Esophagus squamous epithelium (tissue), 5 donors: ENCODE data around the gene IQCE. TPM values are rescaled to one million over a fixed set of nuclear protein-coding genes. Genes with fewer than 3 reads are reported as not detected.

Experiments used
- DNase-seq: peaks from one replicate; lab custom pipeline; 2025; lab: John Stamatoyannopoulos, UW
- H3K27ac ChIP-seq, 4 donors: fragments of 200-600 bp; sonication (generic); one replicate each; pipeline ENCODE4 v1.5.1; 2016 to 2019; ENCODE audit warnings: mild to moderate bottlenecking in 1 of 4
- H3K27me3 ChIP-seq, 4 donors: fragments of 200-600 bp; sonication (generic); 1 replicate in 3 of 4; 2 replicates in 1 of 4; pipeline versions ENCODE4 v1.5.1 to v1.6.0; 2017 to 2021; ENCODE audit warnings: antibody characterized with exemption in 1 of 4
- H3K36me3 ChIP-seq, 3 donors: fragments of 200-600 bp; sonication (generic); one replicate each; pipeline ENCODE4 v1.5.1; 2016 to 2019
- H3K4me1 ChIP-seq, 3 donors: fragments of 200-600 bp; sonication (generic); one replicate each; pipeline ENCODE4 v1.5.1; 2017 to 2019
- H3K4me3 ChIP-seq, 4 donors: fragments of 200-600 bp; sonication (generic); 1 replicate in 3 of 4; 2 replicates in 1 of 4; pipeline ENCODE4 v1.5.1; 2016 to 2019; ENCODE audit warnings: mild to moderate bottlenecking in 2 of 4, moderate library complexity in 1 of 4
- H3K9me3 ChIP-seq, 3 donors: fragments of 200-600 bp; sonication (generic); one replicate each; pipeline ENCODE4 v1.5.1; 2016 to 2019
- CTCF ChIP-seq, 6 experiments: fragments of 450-650 bp in 4 of 6; fragments of 200-600 bp in 2 of 6; sonication (generic) in 2 of 6; IDR thresholded peaks; one replicate each; pipeline ENCODE4 v1.5.1; 2016 to 2019; ENCODE audit warnings: antibody characterized with exemption in 6 of 6, mild to moderate bottlenecking in 4 of 6, moderate library complexity in 4 of 6
- POLR2A ChIP-seq, 4 donors: fragments of 450-650 bp; IDR thresholded peaks; one replicate each; pipeline ENCODE4 v1.6.1; 2017; ENCODE audit warnings: antibody characterized with exemption in 4 of 4, mild to moderate bottlenecking in 4 of 4, moderate library complexity in 3 of 4
- WGBS, 2 donors: methylation state at CpG; one replicate each; pipeline ENCODE4 v1.1.5; 2018; 5-methylcytosine and 5-hydroxymethylcytosine counted together
- intact Hi-C: fragments of 100-400 bp; cut with DNase I; formaldehyde crosslinking; loops from one replicate; pipeline ENCODE4 v1.15.0; 2022
- small RNA-seq, 4 donors: library from RNA; depleted of rRNA; stranded (forward); fragments of <200 nt; gene quantifications; one replicate each; pipeline ENCODE3, GENCODE V24; 2016
- total RNA-seq, 4 donors: library from RNA; depleted of rRNA; stranded (reverse); fragments of >200 nt; gene quantifications; one replicate each; pipeline ENCODE4 v1.1.0, GENCODE V29; 2016
- donor health status: DM: yes; HTN: yes; CAD: no.

Gene IQCE
- total RNA-seq, 4 donors from 2014 or later = 4.5 to 10.6 (median 6.3) TPM

GRCh38 chr7:2662273-2663120, 103.7 kb downstream of the IQCE start:
- intact Hi-C loops = no loop called here
- no peaks in the 10 kb centered on the region for H3K9me3 ChIP-seq
- peaks cover 0 to 53% (median 0%) of the 10 kb centered on the region in 4 donors for H3K27me3 ChIP-seq
- WGBS, 2 donors = 40 to 79% methylated on average over 2 to 6 of the region's 33 CpGs
- peaks cover 9 to 53% (median 9%) of the 10 kb centered on the region in 3 donors for H3K4me1 ChIP-seq
- TF ChIP-seq POLR2A (IDR thresholded peaks at IDR 0.05) (no peak), CTCF (IDR thresholded peaks at IDR 0.05) (no peak)
- no peak overlapping the region for H3K4me3 ChIP-seq
- no peak for DNase-seq
- no peak overlapping the region for H3K27ac ChIP-seq
- H3K36me3 ChIP-seq = peaks cover 0 to 35% (median 0%) of the 10 kb centered on the region in 3 donors

DNA sequence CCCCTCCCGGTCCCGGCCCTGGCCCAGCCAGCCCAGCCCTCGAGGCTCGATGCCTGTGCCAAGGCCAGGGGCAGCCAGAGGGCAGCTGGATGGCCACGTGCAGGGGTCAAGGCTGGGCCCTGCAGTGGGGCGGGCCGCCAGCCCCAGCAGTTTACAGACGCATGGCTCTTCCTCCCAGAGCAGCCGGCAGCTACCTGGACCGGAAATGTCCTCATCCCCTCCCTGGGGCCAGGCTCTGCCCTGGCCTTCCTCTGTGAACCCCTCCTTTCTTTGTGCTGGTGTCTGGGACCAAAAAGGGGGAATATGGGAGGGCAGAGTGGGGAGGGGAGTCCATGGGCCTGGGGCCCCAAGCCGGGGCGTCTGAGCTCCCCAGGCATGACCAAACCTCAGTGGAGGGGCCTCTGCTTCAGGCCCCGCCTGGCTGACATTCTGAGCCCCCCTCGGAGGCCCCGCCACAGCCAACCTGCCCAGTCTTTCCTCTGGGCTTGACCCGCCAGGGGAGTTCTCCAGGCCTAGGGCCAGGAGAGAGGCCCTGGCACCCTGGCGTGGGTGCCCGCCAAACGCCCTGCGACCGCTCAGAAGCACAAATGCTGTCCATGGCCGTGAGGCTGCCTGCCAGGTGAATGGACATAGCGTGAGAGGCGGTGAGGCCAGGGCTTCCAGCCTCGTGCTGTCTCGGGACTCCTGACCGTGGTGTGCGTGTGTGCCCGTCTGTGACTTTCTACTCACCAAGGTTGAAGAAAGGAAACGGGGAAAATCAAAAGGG, 104.5 kb downstream of the IQCE start:
- peaks cover 0 to 27% (median 0%) of the 10 kb centered on the region in 3 donors for H3K36me3 ChIP-seq
- no peak overlapping the region for H3K4me3 ChIP-seq
- no peak for DNase-seq
- H3K9me3 ChIP-seq = no peaks in the 10 kb centered on the region
- no peak for TF ChIP-seq POLR2A (IDR thresholded peaks at IDR 0.05)
- TF ChIP-seq CTCF (IDR thresholded peaks at IDR 0.05) = no peak
- 57 to 82% methylated on average over 3 to 8 of the region's 30 CpGs for WGBS, 2 donors
- intact Hi-C loops = no loop called here
- peaks cover 0 to 60% (median 0%) of the 10 kb centered on the region in 4 donors for H3K27me3 ChIP-seq
- peak overlapping the region in 2 of 4 donors; percentile 34 to 52 for H3K27ac ChIP-seq
- H3K4me1 ChIP-seq = peaks cover 9 to 53% (median 9%) of the 10 kb centered on the region in 3 donors

DNA sequence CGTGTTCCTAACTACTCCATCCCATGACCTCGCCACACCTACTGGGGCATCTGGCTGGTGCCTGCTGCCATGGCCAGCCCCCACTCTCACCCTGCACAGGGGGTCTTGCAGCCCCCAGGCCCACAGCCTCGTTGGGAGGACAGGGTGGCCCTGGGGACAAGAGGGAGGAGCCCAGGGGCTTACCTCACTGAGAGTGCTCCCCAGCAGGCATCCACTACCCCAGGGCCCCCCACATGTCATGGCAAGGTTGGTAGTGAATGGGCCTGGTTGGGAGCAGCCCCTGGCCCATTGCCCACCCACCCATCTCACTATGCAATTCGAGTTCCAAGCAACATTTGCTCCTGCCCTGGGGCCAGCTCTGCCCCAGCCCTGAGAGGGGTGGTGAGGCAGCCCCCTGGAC, 105.2 kb downstream of the IQCE start:
- DNase-seq = no peak
- WGBS, 2 donors = 58 to 63% methylated on average over 3 to 4 of the region's 4 CpGs
- Histone ChIP-seq H3K9me3 (no peaks in the 10 kb centered on the region), H3K36me3 (peaks cover 0 to 21% (median 0%) of the 10 kb centered on the region in 3 donors), H3K4me1 (peaks cover 9 to 53% (median 9%) of the 10 kb centered on the region in 3 donors), H3K27ac (no peak overlapping the region), H3K4me3 (no peak overlapping the region), H3K27me3 (peaks cover 0 to 63% (median 0%) of the 10 kb centered on the region in 4 donors)
- TF ChIP-seq POLR2A (IDR thresholded peaks at IDR 0.05) (no peak), CTCF (IDR thresholded peaks at IDR 0.05) (no peak)
- intact Hi-C loops = no loop called here

Small RNA genes within 50 kb of the gene (small RNA-seq; reads per million reads assigned to genes)
- gene MIR4648 = 0 to 0.14 (median 0.07) reads per million in 4 donors

Other genes starting within 250 kb of the IQCE start
- gene SNX8, start 244.5 kb upstream of the IQCE start, total RNA-seq = 10 to 100 TPM in 3 of 4 donors, 1 to 10 TPM in 1; 4.7 to 17.9 (median 12.5) TPM
- 100 to 1,000 TPM; 127 to 155 (median 136) TPM for gene EIF3B, start 204.2 kb upstream of the IQCE start, total RNA-seq
- gene CHST12, start 155.4 kb upstream of the IQCE start, total RNA-seq = 10 to 100 TPM in 1 of 4 donors, 1 to 10 TPM in 3; 1.5 to 11.8 (median 5.0) TPM
- gene GRIFIN, start 82.6 kb upstream of the IQCE start, total RNA-seq = not detected
- gene LFNG, start 39.2 kb upstream of the IQCE start, total RNA-seq = 10 to 100 TPM in 3 of 4 donors, 1 to 10 TPM in 1; 6.1 to 17.2 (median 11.9) TPM
- 10 to 100 TPM; 15.5 to 28.3 (median 22.8) TPM for gene BRAT1, start 3.5 kb upstream of the IQCE start, total RNA-seq
- 10 to 100 TPM in 2 of 4 donors, 1 to 10 TPM in 2; 4.7 to 23.1 (median 10.2) TPM for gene TTYH3, start 73.0 kb downstream of the IQCE start, total RNA-seq
- under 1 TPM in 2 of 4 donors, not detected in 2; 0.12 to 0.19 TPM for gene AMZ1, start 129.2 kb downstream of the IQCE start, total RNA-seq